ENCODE data around the gene RPTOR.

DNA sequence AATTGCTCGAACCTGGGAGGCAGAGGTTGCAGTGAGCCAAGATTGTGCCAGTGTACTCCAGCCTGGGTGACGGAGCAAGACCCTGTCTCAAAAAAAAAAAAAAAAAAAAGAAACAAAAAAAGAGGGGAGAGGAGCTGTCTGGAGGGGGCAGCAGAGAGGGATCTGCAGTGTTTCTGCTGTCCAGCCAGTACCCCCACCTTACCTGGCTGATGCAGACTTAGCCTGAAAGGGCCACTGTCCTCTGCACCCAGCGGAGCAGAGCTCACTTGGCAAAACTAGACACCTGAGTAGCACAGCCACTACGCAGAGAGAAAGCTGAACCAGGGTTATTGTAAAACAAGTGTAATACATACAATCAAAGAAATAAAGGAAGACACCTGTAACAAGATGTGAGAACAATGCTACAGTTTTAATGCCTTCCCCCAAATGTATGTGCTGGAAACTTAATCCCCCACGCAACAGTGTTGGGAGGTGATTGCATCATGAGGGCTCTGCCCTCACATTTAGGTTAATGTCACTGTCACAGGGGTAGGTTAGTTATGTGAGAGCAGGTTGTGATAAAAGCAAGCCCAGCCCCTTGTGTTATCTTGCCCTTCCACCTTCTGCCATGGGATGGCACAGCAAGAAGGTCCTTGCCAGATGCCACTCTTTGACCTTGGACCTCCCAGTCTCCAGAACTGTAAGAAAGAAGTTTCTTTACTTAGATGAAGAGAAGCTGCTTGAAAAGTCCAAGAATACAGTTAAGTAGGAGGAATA, 211.2 kb downstream of the RPTOR start:
- TF ChIP-seq TAF1 (IDR thresholded peaks at IDR 0.05; ENCODE audit: low read depth, low read length), result no peak
- no peak for TF ChIP-seq POLR2A (IDR thresholded peaks at IDR 0.05; ENCODE audit: low read depth, low read length)

All from GM12891 (cell line).